ENCODE data around the gene LARP6.
"Not testable (repeated sequence)": the region's sequence is repeated elsewhere in the genome, so short reads cannot be mapped to it uniquely, and the experiment has no call there.

Gene LARP6

DNA sequence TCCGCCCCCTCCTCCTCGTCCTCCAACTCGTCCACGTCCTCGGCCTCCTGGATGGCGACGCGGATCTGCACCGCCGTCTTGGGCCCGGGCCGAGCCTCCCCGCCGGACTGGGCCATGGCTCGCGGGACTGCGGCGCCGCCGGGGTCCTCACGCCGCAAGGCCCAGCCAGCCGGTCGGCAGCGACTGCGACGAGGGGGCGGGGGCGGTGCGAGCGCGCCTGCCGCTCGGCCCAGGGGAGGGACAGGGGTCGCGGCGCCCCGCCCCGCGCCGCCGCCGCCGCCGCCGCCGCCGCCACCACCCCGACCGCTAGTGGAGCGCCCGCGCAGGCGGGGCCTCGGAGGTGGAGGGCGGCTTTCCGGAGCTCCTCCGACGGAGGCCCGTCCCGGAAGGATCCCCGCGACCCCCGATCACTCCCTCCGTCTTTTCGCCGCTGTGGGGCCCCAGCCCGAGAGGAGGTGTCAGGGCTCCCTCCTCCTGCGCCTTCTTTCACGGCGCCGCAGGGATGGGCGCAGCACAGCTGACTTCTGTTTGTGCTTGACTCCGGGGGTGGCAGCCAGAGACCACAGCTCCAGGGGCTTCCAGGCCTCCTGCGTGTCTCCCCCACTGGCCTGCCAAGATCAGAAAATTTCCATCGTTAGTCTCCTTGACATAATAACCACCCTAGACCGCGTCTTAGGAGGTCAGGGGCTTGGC lies at the start of gene LARP6:
LARP6 (minus strand) TSS at position 185 of the 693 bp plus-strand sequence; CDS start at position 116, 69 bp downstream.
- Histone ChIP-seq H3K27ac (peak within 1 kb of the TSS in 20 of 21 experiments; percentile 31 to 94 (median 82)), H3K4me3 (peak within 1 kb of the TSS; percentile 36 to 69 (median 60))

DNA sequence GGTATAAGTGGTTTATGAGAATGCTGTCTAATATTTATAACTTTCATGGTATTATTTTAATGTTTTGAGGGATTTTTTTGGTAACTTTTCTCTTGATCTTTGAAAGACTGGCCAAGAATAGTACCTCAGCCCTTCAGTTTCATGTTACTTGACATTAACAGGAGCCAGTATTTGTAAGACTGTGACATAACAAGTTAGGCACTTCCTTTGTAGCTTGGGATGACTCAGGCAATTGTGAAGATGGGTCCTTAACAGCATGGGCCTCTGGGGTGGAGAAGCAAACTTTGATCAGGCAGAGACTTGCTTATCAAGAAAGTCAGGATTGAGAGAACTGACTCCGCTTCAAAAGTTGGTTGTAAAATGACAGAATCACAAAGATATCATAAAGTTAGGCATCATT lies 48.1 kb upstream of the LARP6 start:
- Histone ChIP-seq H3K4me3 (no peak overlapping the region), H3K27ac (peak overlapping the region in 2 of 21 experiments; percentile 6 to 34)

- H3K27ac ChIP-seq = peak overlapping the region in 17 of 21 experiments; percentile 20 to 83 (median 58)
- H3K4me3 ChIP-seq = peak overlapping the region; percentile 51 to 79 (median 69)
Measured at GRCh38 chr15:70892912-70893560, 39.1 kb upstream of the LARP6 start.

GRCh38 chr15:70892002-70892911 lies 38.3 kb upstream of the LARP6 start, which contains the start of the genes LRRC49 and THAP10:
TSS of gene LRRC49 (plus strand) at chr15:70892826. CDS start at chr15:70892895, 69 bp downstream.
TSS of gene THAP10 (minus strand) at chr15:70892433. CDS start at chr15:70892272, 161 bp downstream.
- Histone ChIP-seq H3K27ac (peak within 1 kb of the TSS in 18 of 21 experiments; percentile 20 to 83 (median 58)), H3K4me3 (peak within 1 kb of the TSS; percentile 51 to 79 (median 69))

DNA sequence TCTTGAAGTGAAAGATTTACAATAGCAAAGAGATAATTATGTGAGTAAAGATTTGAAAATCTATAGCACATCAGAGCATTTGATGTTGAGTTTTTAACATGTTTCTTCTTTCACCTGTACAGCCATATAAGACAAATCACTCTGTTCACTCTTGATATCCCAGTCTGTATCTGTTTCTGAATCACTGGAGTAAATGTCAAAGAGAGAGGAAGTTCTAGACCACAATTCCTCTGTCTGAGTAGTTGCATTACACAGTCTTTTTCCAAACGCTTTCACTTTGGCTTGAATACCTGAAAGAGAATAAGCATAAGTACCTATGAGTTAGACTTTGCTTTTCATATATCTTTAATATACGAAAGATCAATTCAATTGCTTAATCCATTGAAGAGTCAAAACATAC lies 28.4 kb upstream of the LARP6 start:
- no peak overlapping the region for H3K4me3 ChIP-seq
- H3K27ac ChIP-seq = no peak overlapping the region

DNA sequence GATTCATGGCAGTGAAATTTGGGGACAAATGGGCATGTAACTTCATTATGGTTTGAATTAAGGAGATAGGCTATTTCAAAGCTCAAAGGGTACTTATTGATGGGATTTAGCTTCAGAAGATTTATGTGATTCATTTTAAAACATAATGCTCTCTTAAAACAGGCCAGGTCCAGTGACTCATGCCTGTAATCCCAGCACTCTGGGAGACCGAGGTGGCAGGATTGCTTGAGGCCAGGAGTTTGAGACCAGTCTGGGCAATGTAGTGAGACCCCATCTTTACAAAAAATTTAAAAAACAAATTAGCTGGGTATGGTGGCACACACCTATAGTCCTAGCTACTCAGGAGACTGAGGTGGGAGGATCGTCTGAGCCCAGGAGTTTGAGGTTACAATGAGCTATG lies 26.8 kb upstream of the LARP6 start:
- H3K4me3 ChIP-seq = no peak overlapping the region

GRCh38 chr15:70879401-70879800 lies 25.4 kb upstream of the LARP6 start:
- H3K4me3 ChIP-seq = no peak overlapping the region
- H3K27ac ChIP-seq = no peak overlapping the region

More for the DNA sequence above, 26.8 kb upstream of the LARP6 start:
- H3K27ac ChIP-seq = no peak overlapping the region

DNA sequence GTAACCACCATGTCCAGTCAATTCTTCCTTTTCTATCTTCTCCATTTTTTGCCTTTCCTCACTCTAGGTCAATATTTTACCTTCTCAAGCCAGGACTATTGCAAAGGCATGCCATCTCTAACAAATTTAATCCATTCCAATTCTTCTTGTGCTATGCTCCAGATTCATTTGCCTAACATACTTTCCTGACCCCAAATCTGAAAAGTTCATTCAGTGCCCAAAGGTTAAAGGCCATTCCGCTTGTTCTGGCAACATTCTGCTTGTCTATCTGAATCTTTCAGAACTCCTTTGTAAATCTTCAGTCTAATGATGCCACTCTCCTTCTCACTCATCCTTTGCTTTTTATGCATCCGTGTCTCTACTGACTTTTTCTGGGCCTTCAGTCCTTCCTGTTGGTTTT lies 22.7 kb upstream of the LARP6 start:
- Histone ChIP-seq H3K4me3 (no peak overlapping the region), H3K27ac (no peak overlapping the region)

GRCh38 chr15:70876011-70876410 lies 22.1 kb upstream of the LARP6 start:
- no peak overlapping the region for H3K4me3 ChIP-seq
- H3K27ac ChIP-seq = no peak overlapping the region

- H3K27ac ChIP-seq = no peak overlapping the region
- H3K4me3 ChIP-seq = no peak overlapping the region
Measured at GRCh38 chr15:70875001-70875782, 21.2 kb upstream of the LARP6 start.

- no peak overlapping the region for H3K27ac ChIP-seq
- no peak overlapping the region for H3K4me3 ChIP-seq
Measured at GRCh38 chr15:70873232-70874054, 19.5 kb upstream of the LARP6 start.

DNA sequence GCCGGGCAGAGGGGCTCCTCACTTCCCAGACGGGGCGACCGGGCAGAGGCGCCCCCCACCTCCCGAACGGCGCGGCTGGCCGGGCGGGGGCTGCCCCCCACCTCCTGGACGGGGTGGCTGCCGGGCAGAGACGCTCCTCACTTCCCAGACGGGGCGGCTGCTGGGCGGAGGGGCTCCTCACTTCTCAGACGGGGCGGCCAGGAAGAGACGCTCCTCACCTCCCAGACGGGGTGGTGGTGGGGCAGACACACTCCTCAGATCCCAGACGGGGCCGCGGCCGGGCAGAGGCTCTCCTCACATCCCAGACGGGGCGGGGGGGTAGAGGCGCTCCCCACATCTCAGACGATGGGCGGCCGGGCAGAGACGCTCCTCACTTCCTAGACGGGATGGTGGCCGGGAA lies 17.5 kb upstream of the LARP6 start:
- not testable (repeated sequence) for H3K4me3 ChIP-seq, H3K27ac ChIP-seq

DNA sequence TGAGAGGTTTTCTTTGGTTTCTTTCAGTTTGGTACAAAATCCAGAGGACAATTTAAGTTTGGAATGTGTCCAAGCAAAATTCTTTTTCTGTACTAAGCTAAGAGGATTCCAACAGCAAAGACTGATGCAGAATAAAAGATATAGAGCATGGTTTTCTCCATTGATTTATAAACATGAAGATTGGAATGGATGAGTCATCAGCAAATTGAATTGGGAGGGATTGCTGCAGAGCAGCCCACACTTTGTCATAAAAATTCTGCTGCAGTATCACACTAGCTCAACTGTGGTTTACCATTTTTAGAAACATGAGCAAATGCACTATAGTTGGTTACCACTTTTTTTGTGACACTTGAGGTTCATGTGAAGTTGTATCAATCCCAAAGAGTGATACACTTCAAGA lies 16.1 kb upstream of the LARP6 start:
- no peak overlapping the region for H3K27ac ChIP-seq
- H3K4me3 ChIP-seq = no peak overlapping the region

DNA sequence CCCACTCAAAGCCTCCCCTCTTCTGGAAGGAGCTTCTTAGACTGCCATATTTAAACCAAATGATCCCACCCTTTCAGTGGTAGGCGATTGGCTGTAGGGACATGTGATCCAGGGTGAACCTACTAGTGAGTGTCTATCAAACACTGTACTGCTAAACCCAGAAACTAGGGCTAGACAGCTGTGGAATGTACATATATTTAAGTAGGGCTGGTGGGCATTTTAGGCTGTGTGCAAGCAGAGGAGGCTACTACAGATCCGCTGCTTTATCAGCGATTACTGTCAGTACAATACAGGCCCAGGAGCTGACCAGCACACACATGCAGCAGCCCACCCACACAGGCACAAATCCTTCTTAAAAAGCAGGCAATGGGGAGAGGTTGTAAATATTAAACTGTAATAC lies 15.4 kb upstream of the LARP6 start:
- Histone ChIP-seq H3K4me3 (no peak overlapping the region), H3K27ac (no peak overlapping the region)

DNA sequence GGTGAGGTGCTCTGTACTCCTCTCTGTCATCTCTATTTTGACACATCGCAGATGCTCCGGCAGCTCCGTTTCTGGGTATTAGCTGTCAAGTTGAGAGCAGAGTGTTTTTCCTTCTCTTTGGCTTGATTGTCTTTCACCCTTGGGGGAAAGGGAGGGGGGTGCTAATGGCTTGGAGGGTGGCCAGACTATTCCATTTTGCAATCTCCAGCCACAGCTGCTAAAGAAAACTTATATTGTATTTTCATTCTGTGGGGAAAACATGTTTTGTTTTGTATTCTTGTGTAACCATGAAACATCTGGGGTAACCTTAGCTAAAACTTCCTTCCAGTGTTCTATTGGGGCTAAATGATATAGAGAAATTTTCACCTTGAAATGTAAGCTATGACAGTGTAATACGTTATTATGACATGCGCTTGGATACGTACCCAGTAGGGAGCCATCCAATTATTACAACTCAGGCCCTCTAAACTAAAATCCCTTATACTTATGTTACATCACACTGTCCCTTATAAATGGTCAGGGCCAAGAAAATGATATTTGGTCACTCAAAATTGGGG lies 14.0 kb upstream of the LARP6 start:
- peak overlapping the region in 1 of 21 experiments; percentile 34 for H3K27ac ChIP-seq
- H3K4me3 ChIP-seq = no peak overlapping the region

- Histone ChIP-seq H3K4me3 (no peak overlapping the region), H3K27ac (no peak overlapping the region)
Measured at GRCh38 chr15:70866982-70867641, 13.2 kb upstream of the LARP6 start.

DNA sequence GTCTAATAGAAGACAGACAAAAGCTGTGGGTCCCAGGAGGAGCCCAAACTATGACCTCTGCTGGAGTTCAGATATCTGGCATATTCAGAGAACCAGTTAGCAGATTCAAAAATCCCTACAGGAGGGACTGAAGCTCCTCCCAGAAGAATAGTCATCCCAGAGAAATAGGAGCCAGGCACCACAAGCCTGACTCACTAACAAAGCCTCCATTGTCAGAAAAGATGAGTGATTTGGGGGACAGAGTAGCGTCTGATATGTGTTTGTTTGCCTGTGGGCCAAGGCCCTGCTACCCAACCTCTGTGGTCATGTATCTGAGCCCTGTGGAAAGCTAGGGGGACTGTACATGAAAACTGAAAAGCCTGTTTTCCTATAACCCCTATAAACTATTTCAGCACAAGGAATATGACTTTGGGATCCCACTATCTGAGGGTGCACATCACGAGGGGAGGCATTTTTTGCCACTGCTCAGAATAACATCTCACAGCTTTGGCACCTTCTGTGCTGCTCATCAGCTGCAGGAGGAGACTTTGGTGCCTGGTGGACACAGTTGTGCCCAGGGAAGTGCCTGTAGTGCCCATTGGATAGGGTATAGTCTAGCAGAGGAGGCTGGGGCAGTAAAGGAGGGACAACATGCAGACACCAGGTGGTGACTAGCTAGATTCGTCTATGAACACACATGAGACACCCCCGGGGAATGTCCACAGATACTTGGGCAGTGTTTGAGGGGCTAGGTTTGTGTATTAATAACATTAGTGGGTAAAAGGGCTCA lies 9.7 kb upstream of the LARP6 start:
- Histone ChIP-seq H3K27ac (peak overlapping the region in 7 of 21 experiments; percentile 14 to 60 (median 50)), H3K4me3 (no peak overlapping the region)

Data from skin epidermis (tissue), 12 donors.